Prostate gland (tissue), 2 donors: ENCODE measurements around the gene SRR.

ENCODE experiments used
- POLR2AphosphoS5 ChIP-seq: sonication (generic); formaldehyde crosslinking; IDR thresholded peaks from one replicate; pipeline ENCODE4 v1.6.1; 2017; ENCODE audit warnings: antibody characterized with exemption
- TF ChIP-seq, protein P1 (sequence below), 4 experiments: fragments of 200-600 bp in 2 of 4; fragments of 450-650 bp in 2 of 4; sonication (generic) in 2 of 4; IDR thresholded peaks; 1 replicate in 3 of 4; 2 replicates in 1 of 4; pipeline ENCODE4 v1.5.1; 2016 to 2019; ENCODE audit warnings: antibody characterized with exemption in 4 of 4, mild to moderate bottlenecking in 2 of 4, moderate library complexity in 2 of 4

DNA sequence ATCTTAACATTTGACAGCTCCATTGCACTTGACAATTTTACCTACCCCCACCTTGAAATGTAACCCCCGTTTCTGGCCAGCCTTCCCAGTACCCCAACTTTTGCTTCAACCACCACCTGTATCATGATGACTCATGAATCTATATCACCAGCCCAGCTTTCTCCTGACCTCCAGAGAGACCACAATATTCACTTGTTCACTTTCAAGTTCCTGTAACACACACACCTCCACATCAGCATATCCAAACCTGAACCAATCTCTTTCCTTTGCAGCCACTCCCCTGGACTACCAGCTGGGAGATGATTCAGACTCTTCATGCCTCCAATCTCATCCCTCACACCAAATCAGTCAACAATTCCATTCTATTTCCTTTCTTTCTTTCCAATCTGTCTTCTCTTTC lies 8.2 kb upstream of the SRR start:
- TF ChIP-seq, protein P1, sequence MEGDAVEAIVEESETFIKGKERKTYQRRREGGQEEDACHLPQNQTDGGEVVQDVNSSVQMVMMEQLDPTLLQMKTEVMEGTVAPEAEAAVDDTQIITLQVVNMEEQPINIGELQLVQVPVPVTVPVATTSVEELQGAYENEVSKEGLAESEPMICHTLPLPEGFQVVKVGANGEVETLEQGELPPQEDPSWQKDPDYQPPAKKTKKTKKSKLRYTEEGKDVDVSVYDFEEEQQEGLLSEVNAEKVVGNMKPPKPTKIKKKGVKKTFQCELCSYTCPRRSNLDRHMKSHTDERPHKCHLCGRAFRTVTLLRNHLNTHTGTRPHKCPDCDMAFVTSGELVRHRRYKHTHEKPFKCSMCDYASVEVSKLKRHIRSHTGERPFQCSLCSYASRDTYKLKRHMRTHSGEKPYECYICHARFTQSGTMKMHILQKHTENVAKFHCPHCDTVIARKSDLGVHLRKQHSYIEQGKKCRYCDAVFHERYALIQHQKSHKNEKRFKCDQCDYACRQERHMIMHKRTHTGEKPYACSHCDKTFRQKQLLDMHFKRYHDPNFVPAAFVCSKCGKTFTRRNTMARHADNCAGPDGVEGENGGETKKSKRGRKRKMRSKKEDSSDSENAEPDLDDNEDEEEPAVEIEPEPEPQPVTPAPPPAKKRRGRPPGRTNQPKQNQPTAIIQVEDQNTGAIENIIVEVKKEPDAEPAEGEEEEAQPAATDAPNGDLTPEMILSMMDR (IDR thresholded peaks at IDR 0.05) = no peak
- TF ChIP-seq POLR2AphosphoS5 = no peak
